Sigmoid colon (tissue), 3 donors: ENCODE measurements around the gene FGF12.

Source experiments
- POLR2A ChIP-seq, 2 donors: fragments of 450-650 bp; IDR thresholded peaks; one replicate each; pipeline ENCODE4 v1.6.1; 2016; ENCODE audit warnings: antibody characterized with exemption in 2 of 2, mild to moderate bottlenecking in 2 of 2, moderate library complexity in 2 of 2
- TF ChIP-seq, protein P1 (sequence below), 4 experiments: fragments of 450-650 bp in 3 of 4; fragments of 200-600 bp in 1 of 4; IDR thresholded peaks; one replicate each; pipeline ENCODE4 v1.5.1; 2016 to 2019; ENCODE audit warnings: antibody characterized with exemption in 4 of 4, mild to moderate bottlenecking in 3 of 4, moderate library complexity in 2 of 4

GRCh38 chr3:192170659-192171058 is 556.7 kb downstream of the FGF12 start:
- TF ChIP-seq, protein P1, sequence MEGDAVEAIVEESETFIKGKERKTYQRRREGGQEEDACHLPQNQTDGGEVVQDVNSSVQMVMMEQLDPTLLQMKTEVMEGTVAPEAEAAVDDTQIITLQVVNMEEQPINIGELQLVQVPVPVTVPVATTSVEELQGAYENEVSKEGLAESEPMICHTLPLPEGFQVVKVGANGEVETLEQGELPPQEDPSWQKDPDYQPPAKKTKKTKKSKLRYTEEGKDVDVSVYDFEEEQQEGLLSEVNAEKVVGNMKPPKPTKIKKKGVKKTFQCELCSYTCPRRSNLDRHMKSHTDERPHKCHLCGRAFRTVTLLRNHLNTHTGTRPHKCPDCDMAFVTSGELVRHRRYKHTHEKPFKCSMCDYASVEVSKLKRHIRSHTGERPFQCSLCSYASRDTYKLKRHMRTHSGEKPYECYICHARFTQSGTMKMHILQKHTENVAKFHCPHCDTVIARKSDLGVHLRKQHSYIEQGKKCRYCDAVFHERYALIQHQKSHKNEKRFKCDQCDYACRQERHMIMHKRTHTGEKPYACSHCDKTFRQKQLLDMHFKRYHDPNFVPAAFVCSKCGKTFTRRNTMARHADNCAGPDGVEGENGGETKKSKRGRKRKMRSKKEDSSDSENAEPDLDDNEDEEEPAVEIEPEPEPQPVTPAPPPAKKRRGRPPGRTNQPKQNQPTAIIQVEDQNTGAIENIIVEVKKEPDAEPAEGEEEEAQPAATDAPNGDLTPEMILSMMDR (IDR thresholded peaks at IDR 0.05), result no peak
- TF ChIP-seq POLR2A (IDR thresholded peaks at IDR 0.05), result no peak
